IPS-15b (cell line): ENCODE data around the gene CCNO.

Source experiments
- H3K27me3 ChIP-seq: one replicate; pipeline ENCODE4 v1.6.1; 2013; ENCODE audit warnings: low read length; ENCODE audit not compliant: control insufficient read depth, insufficient read depth
- H3K36me3 ChIP-seq: one replicate; pipeline ENCODE4 v1.6.1; 2013; ENCODE audit warnings: low read length; ENCODE audit not compliant: control insufficient read depth, insufficient read depth
- H3K4me1 ChIP-seq: one replicate; pipeline ENCODE4 v1.6.1; 2013; ENCODE audit warnings: mild to moderate bottlenecking, low read length; ENCODE audit not compliant: control insufficient read depth, insufficient read depth
- H3K4me3 ChIP-seq: one replicate; pipeline ENCODE4 v1.5.1; 2013; ENCODE audit warnings: low read depth, low read length
- H3K9ac ChIP-seq: one replicate; pipeline ENCODE4 v1.6.1; 2013; ENCODE audit warnings: low read depth, mild to moderate bottlenecking, low read length
- H3K9me3 ChIP-seq: one replicate; pipeline ENCODE4 v1.6.1; 2013; ENCODE audit warnings: mild to moderate bottlenecking, low read length; ENCODE audit not compliant: control insufficient read depth, insufficient read depth

Gene CCNO

GRCh38 chr5:55220433-55221185, 12.8 kb downstream of the CCNO start:
- Histone ChIP-seq H3K9me3 (no peaks in the 10 kb centered on the region), H3K9ac (no peak overlapping the region), H3K27me3 (peaks cover 89% of the 10 kb centered on the region), H3K4me3 (peak overlapping the region; percentile 68), H3K4me1 (peaks cover 3% of the 10 kb centered on the region), H3K36me3 (no peaks in the 10 kb centered on the region)

- H3K9ac ChIP-seq, result no peak overlapping the region
- no peaks in the 10 kb centered on the region for H3K9me3 ChIP-seq
- H3K36me3 ChIP-seq, result no peaks in the 10 kb centered on the region
- H3K27me3 ChIP-seq, result peaks cover 81% of the 10 kb centered on the region
- peak overlapping the region; percentile 68 for H3K4me3 ChIP-seq
- H3K4me1 ChIP-seq, result peaks cover 3% of the 10 kb centered on the region
Measured at GRCh38 chr5:55219770-55220169, 13.6 kb downstream of the CCNO start.

- Histone ChIP-seq H3K4me3 (no peak overlapping the region), H3K27me3 (peaks cover 73% of the 10 kb centered on the region)
Measured at GRCh38 chr5:55218967-55219366, 14.4 kb downstream of the CCNO start.

GRCh38 chr5:55211184-55211874, 22.1 kb downstream of the CCNO start:
- Histone ChIP-seq H3K4me3 (no peak overlapping the region), H3K4me1 (no peaks in the 10 kb centered on the region), H3K27me3 (peaks cover 4% of the 10 kb centered on the region)

More at GRCh38 chr5:55218967-55219366, 14.4 kb downstream of the CCNO start:
- Histone ChIP-seq H3K9me3 (no peaks in the 10 kb centered on the region), H3K36me3 (no peaks in the 10 kb centered on the region), H3K4me1 (peaks cover 3% of the 10 kb centered on the region), H3K9ac (no peak overlapping the region)

GRCh38 chr5:55205001-55205400, 28.4 kb downstream of the CCNO start:
- Histone ChIP-seq H3K9me3 (no peaks in the 10 kb centered on the region), H3K4me3 (no peak overlapping the region), H3K9ac (no peak overlapping the region), H3K4me1 (no peaks in the 10 kb centered on the region), H3K27me3 (peaks cover 4% of the 10 kb centered on the region), H3K36me3 (no peaks in the 10 kb centered on the region)

More at GRCh38 chr5:55211184-55211874, 22.1 kb downstream of the CCNO start:
- Histone ChIP-seq H3K9ac (no peak overlapping the region), H3K9me3 (no peaks in the 10 kb centered on the region), H3K36me3 (no peaks in the 10 kb centered on the region)

GRCh38 chr5:55191165-55191564, 42.2 kb downstream of the CCNO start:
- Histone ChIP-seq H3K9me3 (no peaks in the 10 kb centered on the region), H3K4me3 (no peak overlapping the region), H3K36me3 (no peaks in the 10 kb centered on the region), H3K9ac (no peak overlapping the region), H3K27me3 (peaks cover 25% of the 10 kb centered on the region), H3K4me1 (no peaks in the 10 kb centered on the region)

- no peak overlapping the region for H3K4me3 ChIP-seq
- H3K36me3 ChIP-seq, result no peaks in the 10 kb centered on the region
Measured at GRCh38 chr5:55188656-55189540, 44.5 kb downstream of the CCNO start.

GRCh38 chr5:55187370-55187769, 46.0 kb downstream of the CCNO start:
- Histone ChIP-seq H3K4me3 (no peak overlapping the region), H3K36me3 (no peaks in the 10 kb centered on the region), H3K9me3 (no peaks in the 10 kb centered on the region), H3K27me3 (peaks cover 55% of the 10 kb centered on the region), H3K4me1 (no peaks in the 10 kb centered on the region), H3K9ac (no peak overlapping the region)

More at GRCh38 chr5:55188656-55189540, 44.5 kb downstream of the CCNO start:
- peaks cover 45% of the 10 kb centered on the region for H3K27me3 ChIP-seq
- no peaks in the 10 kb centered on the region for H3K4me1 ChIP-seq
- H3K9ac ChIP-seq, result no peak overlapping the region
- no peaks in the 10 kb centered on the region for H3K9me3 ChIP-seq
